GM23248 (cell line): ENCODE measurements around the gene SOD3.

ENCODE experiments used
- EZH2 ChIP-seq: fragments of 200-600 bp; sonication (generic); IDR thresholded peaks from 2 replicates; pipeline ENCODE4 v1.6.1; 2018; ENCODE audit warnings: antibody characterized with exemption, mild to moderate bottlenecking; ENCODE audit not compliant: insufficient read depth, poor library complexity, severe bottlenecking
- EZH2phosphoT487 ChIP-seq: fragments of 200-600 bp; sonication (generic); IDR thresholded peaks from 2 replicates; pipeline ENCODE4 v1.6.1; 2018; ENCODE audit warnings: antibody characterized with exemption, moderate library complexity, mild to moderate bottlenecking, low read depth; ENCODE audit not compliant: insufficient read depth

GRCh38 chr4:24813732-24814131, 18.4 kb downstream of the SOD3 start:
- TF ChIP-seq EZH2phosphoT487: no peak
- TF ChIP-seq EZH2: no peak
